ENCODE measurements around the gene SLC48A1. TPM values are rescaled to one million over a fixed set of nuclear protein-coding genes. Genes with fewer than 3 reads are reported as not detected.

Gene SLC48A1
- total RNA-seq, 1 experiment from 2014 or later: 4.3 TPM

DNA sequence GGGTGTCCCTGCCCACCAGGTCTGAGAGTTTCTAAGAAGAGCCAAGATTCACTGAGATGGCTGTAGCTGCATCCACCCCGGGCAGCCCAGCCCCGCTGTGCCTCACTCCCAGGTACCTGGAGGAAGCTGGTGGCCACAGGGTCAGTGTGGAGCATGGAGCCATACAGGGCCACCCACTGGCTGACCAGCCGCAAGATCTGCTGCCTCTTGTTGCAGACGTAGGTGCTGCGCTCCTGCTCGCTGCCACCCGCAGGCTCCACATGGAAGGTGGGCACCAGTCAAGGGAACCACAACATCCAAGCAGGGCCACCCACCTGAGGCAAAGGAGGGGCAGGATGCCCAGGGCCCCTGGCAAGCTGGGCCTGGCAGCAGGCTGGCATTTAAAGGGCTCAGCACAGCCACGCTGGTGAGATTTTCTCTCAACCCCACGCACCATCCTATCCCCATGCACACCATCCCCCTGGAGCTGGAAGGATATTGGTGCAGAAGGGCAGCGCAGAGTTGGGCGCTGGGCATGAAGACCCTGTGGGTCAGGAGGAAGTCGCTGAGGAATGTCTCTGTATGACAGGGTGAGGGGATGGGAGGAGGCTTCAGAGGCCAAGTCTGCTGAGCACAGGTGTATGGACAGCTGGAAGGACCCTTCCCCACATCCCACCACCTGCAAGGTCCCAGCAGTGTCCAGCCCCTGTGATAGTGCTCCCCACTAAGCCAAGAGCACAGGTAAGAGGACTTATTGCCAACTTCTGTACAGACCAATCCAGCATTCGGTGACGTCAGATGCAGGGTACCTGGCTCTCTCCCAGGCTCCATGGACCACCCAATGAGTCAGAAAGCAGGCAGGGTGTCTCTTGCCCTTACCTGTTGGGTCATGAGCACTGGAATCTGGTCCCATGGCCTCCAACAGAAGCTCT, 25.2 kb upstream of the SLC48A1 start:
- no peaks in the 10 kb centered on the region for H3K27me3 ChIP-seq (replicated peaks)
- H3K36me3 ChIP-seq: no peaks in the 10 kb centered on the region
- H3K9me3 ChIP-seq (replicated peaks): no peaks in the 10 kb centered on the region
- no peak overlapping the region for H3K4me3 ChIP-seq
- H3K4me1 ChIP-seq (replicated peaks): peaks cover 4% of the 10 kb centered on the region
- no peak for DNase-seq (ENCODE audit: low read depth in 1 of 2, low spot score in 2 of 2)
- H3K27ac ChIP-seq: no peak overlapping the region

DNA sequence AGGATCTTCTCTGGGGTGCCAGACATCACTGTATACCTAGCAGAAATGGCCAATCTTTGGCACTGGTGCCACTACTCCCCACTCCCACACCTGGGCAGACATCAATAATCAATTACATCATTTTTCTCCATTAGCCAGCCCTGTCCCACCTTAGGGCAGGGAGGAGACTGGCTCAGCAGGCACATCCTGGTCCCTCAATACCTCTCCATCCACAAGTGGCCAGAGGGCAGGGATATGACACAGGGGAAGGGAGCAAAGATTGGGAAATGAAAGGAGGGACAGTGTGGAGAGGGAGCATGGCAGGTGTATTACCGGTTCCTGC, 24.6 kb upstream of the SLC48A1 start:
- no peak for DNase-seq (ENCODE audit: low read depth in 1 of 2, low spot score in 2 of 2)
- Histone ChIP-seq H3K27me3 (replicated peaks) (no peaks in the 10 kb centered on the region), H3K4me1 (replicated peaks) (peaks cover 11% of the 10 kb centered on the region), H3K9me3 (replicated peaks) (no peaks in the 10 kb centered on the region), H3K4me3 (no peak overlapping the region), H3K36me3 (no peaks in the 10 kb centered on the region), H3K27ac (no peak overlapping the region)

DNA sequence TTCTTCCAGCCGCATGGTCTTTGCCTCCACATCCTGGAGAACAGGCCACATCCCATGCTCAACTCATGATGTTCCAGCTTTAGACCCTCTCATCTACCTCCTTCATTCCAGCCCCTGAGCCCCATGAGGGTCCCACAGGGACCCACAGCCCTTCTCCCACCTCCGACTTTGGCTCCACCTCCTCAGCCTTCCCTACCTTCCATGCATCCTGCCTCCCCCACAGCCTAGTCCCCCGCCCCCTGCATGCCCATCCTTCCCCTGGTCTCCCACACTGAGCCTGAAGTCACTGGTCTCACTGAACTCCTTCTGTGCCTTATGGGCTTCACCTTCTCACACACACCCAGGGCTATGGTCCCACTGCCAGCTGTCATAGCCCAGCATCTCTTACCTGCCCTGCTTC, 24.1 kb upstream of the SLC48A1 start:
- no peaks in the 10 kb centered on the region for H3K27me3 ChIP-seq (replicated peaks)
- no peaks in the 10 kb centered on the region for H3K9me3 ChIP-seq (replicated peaks)
- no peak overlapping the region for H3K4me3 ChIP-seq
- H3K36me3 ChIP-seq: no peaks in the 10 kb centered on the region
- no peak overlapping the region for H3K27ac ChIP-seq
- no peak for DNase-seq (ENCODE audit: low read depth in 1 of 2, low spot score in 2 of 2)
- peaks cover 15% of the 10 kb centered on the region for H3K4me1 ChIP-seq (replicated peaks)

DNA sequence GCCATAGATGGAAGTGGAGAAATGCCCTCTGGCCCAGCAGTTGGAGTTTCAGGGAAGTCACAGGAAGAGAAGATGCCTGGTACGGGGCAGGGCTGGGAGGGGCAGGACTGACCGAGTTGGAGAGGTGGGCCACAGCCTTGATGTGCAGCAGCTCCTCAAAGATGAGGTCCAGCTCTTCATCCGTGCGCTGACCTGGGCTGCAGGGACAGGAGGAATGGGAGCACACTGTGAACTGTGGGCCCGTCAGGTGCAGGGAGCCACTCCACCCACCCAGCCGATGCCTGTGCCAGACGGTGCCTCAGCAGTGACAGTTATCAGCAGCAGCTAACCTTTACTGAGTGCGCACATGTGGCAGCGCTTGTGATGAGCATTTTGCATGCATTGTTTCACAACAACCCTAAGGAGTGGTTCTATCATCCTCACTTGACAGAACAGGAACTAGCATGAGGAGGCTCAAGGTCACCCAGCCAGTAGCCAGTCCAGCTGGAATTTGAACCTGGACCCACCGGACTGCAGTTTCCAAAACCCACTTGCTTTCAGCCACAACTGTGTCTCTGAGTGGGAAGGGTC, 22.7 kb upstream of the SLC48A1 start:
- DNase-seq (ENCODE audit: low read depth in 1 of 2, low spot score in 2 of 2): no peak
- H3K27me3 ChIP-seq (replicated peaks): no peaks in the 10 kb centered on the region
- H3K27ac ChIP-seq: no peak overlapping the region
- no peak overlapping the region for H3K4me3 ChIP-seq
- peaks cover 24% of the 10 kb centered on the region for H3K4me1 ChIP-seq (replicated peaks)
- H3K9me3 ChIP-seq (replicated peaks): no peaks in the 10 kb centered on the region
- no peaks in the 10 kb centered on the region for H3K36me3 ChIP-seq

DNA sequence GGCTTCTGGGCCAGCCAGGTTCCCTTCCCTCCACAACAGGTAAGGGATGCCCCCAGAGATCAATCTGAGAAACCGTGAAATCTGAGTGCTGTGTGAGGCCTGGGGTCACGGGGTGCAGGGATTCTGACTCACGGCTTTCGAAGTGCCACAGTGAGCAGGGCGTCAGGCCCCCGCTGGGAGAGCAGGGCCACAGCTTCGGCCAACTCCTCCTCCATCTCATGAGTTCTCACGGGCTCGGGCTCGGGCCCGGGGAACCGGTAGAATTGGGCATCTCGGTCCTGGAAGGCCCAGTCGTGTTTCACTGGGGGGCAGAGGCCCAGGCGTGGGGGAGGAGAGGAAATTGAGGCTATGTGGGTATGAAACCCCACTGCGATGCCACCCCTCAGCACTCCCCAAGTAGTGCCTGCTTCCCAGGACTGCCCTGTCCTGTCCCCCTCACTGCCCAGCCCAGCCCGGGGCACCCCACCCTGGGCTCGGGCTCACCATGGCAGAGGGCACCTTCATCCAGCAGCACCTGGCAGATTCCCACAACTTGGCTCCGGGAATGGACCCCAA, 22.0 kb upstream of the SLC48A1 start:
- DNase-seq (ENCODE audit: low read depth in 1 of 2, low spot score in 2 of 2): no peak

DNA sequence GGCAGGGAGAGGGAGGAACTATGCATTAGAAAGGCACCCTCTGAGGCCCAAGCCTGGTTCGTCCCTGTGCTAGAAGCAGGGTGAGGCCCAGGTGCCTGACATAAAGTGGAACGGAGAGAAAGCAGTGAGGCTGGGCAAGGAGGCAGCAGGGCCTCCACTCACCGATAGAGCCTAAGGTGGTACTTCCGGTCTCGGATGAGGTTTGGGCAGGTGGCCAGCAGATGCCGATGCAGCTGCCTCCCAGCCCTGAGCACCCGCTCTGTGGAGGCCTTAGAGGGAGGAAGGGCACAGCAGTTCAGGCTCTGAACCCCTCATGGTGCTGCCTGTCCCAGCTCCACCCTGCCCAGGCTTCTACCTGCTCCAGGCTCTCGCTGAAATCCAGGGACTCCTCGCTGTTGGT, 21.5 kb upstream of the SLC48A1 start:
- Histone ChIP-seq H3K4me1 (replicated peaks) (peaks cover 24% of the 10 kb centered on the region), H3K9me3 (replicated peaks) (no peaks in the 10 kb centered on the region), H3K27me3 (replicated peaks) (no peaks in the 10 kb centered on the region), H3K36me3 (no peaks in the 10 kb centered on the region), H3K27ac (no peak overlapping the region), H3K4me3 (no peak overlapping the region)
- DNase-seq (ENCODE audit: low read depth in 1 of 2, low spot score in 2 of 2): no peak

More for the DNA sequence above, 22.0 kb upstream of the SLC48A1 start:
- H3K27ac ChIP-seq: no peak overlapping the region
- no peaks in the 10 kb centered on the region for H3K27me3 ChIP-seq (replicated peaks)
- peaks cover 24% of the 10 kb centered on the region for H3K4me1 ChIP-seq (replicated peaks)
- H3K36me3 ChIP-seq: no peaks in the 10 kb centered on the region
- no peaks in the 10 kb centered on the region for H3K9me3 ChIP-seq (replicated peaks)
- no peak overlapping the region for H3K4me3 ChIP-seq

DNA sequence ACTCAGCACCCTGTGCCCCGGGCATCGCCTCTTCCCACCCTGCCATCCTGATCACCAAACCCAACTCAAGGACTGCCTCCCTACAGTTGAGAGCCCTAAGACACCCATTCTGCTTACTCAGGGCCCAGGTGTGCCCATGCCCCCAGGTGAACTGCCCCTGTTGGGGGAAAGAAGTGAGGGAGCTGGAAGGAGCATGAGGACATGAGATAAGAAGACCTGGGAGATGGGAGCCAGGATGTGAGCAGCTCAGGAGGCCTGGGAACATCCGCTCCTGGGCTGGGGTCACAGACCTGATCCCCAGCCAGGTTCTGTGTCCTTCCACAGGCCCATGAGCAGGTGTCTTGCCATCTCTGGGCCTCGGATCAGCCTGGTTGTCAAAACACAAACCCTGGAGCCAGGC, 20.9 kb upstream of the SLC48A1 start:
- no peaks in the 10 kb centered on the region for H3K9me3 ChIP-seq (replicated peaks)
- H3K27me3 ChIP-seq (replicated peaks): no peaks in the 10 kb centered on the region
- H3K27ac ChIP-seq: no peak overlapping the region
- H3K36me3 ChIP-seq: no peaks in the 10 kb centered on the region
- peaks cover 24% of the 10 kb centered on the region for H3K4me1 ChIP-seq (replicated peaks)
- no peak for DNase-seq (ENCODE audit: low read depth in 1 of 2, low spot score in 2 of 2)
- no peak overlapping the region for H3K4me3 ChIP-seq

DNA sequence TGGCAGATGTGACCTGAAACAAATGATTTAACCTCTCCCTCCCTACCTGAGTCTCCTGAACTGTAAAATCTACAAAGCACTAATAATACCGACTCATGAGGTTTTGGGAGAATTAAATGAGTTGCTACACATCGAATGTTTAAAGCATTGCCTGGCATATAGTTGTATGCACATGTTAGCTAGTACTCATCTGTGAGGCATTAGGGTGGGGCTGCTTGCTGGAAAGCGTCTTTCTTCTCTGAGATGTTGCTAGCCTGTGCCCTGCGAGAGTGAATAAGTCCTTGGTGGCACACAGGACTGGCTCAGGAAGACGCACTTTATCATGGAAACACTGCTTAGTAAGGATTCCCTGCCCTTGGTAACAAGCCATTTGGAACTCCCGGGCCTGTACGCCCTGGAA, 20.5 kb upstream of the SLC48A1 start:
- Histone ChIP-seq H3K9me3 (replicated peaks) (no peaks in the 10 kb centered on the region), H3K4me1 (replicated peaks) (peaks cover 24% of the 10 kb centered on the region), H3K4me3 (no peak overlapping the region), H3K36me3 (no peaks in the 10 kb centered on the region), H3K27ac (no peak overlapping the region; the same call in 1 of the 2 replicates), H3K27me3 (replicated peaks) (no peaks in the 10 kb centered on the region)
- no peak for DNase-seq (ENCODE audit: low read depth in 1 of 2, low spot score in 2 of 2)

DNA sequence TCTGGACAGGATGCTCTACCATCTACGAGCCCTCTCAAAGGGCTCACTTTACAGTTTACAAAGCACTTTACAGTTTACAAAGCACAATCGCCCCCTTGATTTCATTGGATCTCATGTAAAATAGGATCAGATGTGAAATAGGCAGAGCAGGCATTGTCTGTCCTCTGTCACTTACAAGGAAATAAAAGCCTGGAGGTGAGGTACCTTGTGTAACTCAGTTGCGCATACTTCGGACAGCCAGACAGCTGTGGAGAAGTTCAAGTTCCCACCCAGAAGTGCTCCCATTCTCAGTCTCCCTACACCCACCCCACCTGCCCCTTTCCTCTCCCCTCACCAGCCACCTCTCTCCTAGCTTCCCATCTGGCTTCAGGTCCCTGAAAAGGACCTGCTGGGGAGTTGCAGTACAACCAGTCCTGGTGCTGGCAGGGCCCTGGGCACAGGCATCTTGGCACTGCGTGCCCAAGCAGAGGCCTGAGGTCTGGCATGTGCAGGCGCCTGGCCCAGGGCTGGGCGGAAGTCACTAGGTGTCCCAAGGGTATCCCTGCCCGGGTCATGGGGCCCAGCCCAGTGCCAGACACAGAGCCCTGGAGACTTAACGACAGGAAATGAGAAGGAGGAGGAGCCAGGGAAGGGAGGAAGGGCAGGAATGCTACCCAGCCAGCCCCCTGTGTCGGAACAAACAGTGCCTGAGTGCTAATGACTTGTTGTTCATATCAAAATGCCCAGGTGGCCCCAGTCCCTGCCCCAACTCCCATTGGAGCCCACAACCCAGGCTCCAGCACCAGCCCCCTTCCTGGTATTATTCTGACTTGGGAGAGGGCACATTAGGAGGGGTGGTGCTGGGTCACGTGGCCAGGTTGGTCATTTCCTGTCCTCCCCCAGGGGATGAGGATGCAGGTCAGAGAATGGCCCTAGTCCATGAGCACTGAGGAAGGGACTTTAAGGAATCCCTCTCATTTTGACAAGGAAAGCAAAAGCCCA, 19.7 kb upstream of the SLC48A1 start:
- H3K4me3 ChIP-seq: no peak overlapping the region
- DNase-seq (ENCODE audit: low read depth in 1 of 2, low spot score in 2 of 2): peak in 1 of 2 experiments; percentile 51
- H3K36me3 ChIP-seq: no peaks in the 10 kb centered on the region
- H3K9me3 ChIP-seq (replicated peaks): no peaks in the 10 kb centered on the region
- H3K27ac ChIP-seq: peak overlapping the region; percentile 61
- no peaks in the 10 kb centered on the region for H3K27me3 ChIP-seq (replicated peaks)
- H3K4me1 ChIP-seq (replicated peaks): peaks cover 27% of the 10 kb centered on the region

DNA sequence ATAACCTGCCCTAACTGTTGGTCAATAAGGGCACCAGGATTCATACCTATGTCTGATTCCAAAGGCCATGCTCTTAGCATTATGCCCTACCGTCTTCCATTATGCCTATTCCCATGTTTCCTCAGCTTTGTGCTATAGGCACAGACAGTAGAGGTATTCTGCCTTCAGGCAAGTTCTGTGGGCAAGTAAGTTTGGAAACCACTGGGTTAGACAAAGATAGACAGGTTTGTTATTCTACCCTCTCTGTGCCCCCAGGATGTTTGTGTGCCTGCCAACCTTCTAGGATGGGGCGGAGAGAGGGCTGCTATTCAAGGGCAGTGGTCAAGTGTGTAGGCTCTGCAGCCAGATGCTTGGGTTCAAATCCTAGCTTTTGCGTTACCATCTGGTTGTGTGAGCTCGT, 18.9 kb upstream of the SLC48A1 start:
- Histone ChIP-seq H3K27ac (peak overlapping the region; percentile 61), H3K36me3 (no peaks in the 10 kb centered on the region), H3K4me3 (no peak overlapping the region), H3K27me3 (replicated peaks) (no peaks in the 10 kb centered on the region), H3K4me1 (replicated peaks) (peaks cover 33% of the 10 kb centered on the region), H3K9me3 (replicated peaks) (no peaks in the 10 kb centered on the region)
- DNase-seq (ENCODE audit: low read depth in 1 of 2, low spot score in 2 of 2): no peak

DNA sequence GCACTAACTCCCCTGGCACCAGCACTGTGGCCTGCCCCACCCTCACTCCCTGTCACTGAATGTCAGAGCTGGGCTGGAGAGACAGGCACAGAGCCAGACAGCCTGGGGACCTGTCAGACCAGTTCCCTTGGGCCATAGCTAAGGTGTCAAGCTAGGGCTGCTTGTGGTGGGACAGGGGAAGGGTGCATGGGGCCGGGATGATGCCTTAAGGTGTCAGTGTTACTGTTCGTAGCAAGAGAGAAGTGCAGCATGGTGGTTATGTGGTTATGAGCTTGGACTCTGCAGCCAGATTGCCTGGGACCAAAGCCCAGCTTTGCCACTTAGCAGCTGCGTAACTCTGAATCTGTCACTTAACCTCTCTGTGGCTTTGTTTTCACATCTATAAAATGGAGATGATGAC, 18.2 kb upstream of the SLC48A1 start:
- Histone ChIP-seq H3K27ac (no peak overlapping the region), H3K27me3 (replicated peaks) (no peaks in the 10 kb centered on the region), H3K4me1 (replicated peaks) (peaks cover 38% of the 10 kb centered on the region), H3K9me3 (replicated peaks) (no peaks in the 10 kb centered on the region), H3K4me3 (no peak overlapping the region), H3K36me3 (no peaks in the 10 kb centered on the region)
- no peak for DNase-seq (ENCODE audit: low read depth in 1 of 2, low spot score in 2 of 2)

DNA sequence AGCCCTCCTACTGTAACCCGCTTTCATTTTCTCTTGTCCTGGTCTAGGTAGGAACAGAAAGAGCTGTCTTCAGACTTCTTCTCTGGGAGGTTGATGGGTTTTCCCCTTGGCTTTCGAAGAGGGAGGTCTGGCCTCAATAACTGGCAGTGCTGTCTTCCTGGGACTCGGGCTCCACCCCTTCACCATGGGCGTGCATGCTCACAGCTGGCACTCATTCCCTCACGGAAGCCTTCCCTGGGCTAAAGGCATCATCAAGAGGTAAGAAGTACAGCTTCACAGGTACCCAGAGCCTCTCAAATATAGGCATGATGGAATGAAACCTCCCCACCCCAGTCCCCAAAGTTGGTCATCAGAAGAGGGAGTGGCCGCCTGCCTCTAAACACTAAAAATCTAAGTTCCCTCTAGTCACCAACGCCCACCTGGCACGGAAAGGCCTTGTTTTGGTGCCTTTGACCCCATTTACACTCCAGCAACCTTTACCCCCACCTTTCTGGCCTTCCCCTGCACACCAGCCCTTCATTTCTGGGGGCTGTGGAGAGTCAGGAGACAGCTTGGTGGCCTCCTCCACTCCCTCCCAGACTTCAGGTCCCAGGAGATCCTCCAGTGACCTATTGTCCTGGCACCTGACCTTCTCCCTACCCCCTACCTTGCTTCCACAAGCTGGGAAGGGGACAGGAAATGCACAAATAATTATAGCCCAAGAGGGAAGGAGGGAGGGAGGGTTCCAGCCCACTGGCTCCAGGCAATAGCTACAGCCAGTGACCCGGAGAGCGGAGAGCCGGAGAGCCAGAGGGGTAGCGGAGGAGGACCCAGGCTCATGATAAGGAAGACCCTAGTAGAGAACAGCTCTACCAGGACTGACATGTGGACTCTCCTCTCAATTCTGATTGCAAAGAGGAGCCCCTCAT, 17.1 kb upstream of the SLC48A1 start:
- Histone ChIP-seq H3K27ac (no peak overlapping the region), H3K36me3 (no peaks in the 10 kb centered on the region), H3K9me3 (replicated peaks) (no peaks in the 10 kb centered on the region), H3K4me3 (no peak overlapping the region), H3K4me1 (replicated peaks) (peaks cover 38% of the 10 kb centered on the region), H3K27me3 (replicated peaks) (no peaks in the 10 kb centered on the region)
- DNase-seq (ENCODE audit: low read depth in 1 of 2, low spot score in 2 of 2): no peak

DNA sequence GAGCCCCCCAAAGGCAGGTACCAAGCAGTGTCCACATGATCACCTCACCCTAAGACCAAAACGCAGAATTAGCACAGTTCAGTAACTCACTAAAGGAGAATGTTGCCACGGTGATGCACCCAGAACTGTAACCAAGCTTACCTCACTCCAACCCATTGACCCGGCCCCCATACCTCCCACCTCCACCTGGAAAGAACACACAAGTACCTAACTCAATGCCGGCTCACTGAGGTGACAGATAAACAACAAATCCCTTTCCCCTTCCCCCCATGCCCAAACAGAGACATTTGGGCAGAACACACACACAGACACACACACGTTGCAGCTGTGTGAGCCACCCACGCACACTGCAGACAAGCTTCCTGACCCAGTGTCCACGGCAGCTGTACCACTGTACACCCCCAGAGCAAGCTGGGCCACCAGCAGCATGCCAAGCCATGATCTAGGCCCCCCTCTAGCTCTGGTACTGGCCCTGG, 15.6 kb upstream of the SLC48A1 start:
- no peak overlapping the region for H3K4me3 ChIP-seq
- no peaks in the 10 kb centered on the region for H3K36me3 ChIP-seq
- DNase-seq (ENCODE audit: low read depth in 1 of 2, low spot score in 2 of 2): no peak
- no peak overlapping the region for H3K27ac ChIP-seq
- peaks cover 38% of the 10 kb centered on the region for H3K4me1 ChIP-seq (replicated peaks)
- H3K9me3 ChIP-seq (replicated peaks): no peaks in the 10 kb centered on the region
- H3K27me3 ChIP-seq (replicated peaks): no peaks in the 10 kb centered on the region

Measured in SJSA1 (cell line).